GM18498 (cell line): Measurements from ENCODE around the gene ABL1.
"Not testable (repeated sequence)": the region's sequence is repeated elsewhere in the genome, so short reads cannot be mapped to it uniquely, and the experiment has no call there.

Experiments
- ATAC-seq: cut with Tn5 transposase; IDR thresholded peaks from one replicate; pipeline ENCODE4 v1.9.1; 2021; ENCODE audit warnings: mild to moderate bottlenecking, moderate library complexity; ENCODE audit not compliant: unreplicated experiment

ABL1 gene

GRCh38 chr9:130847306-130848217 lies 12.5 kb downstream of the ABL1 start:
- ATAC-seq = no peak

GRCh38 chr9:130848514-130848913 lies 13.5 kb downstream of the ABL1 start:
- ATAC-seq = not testable (repeated sequence)

- ATAC-seq = no peak
These were observed 14.3 kb downstream of the ABL1 start for GRCh38 chr9:130849356-130849755.

GRCh38 chr9:130852801-130853200 lies 17.7 kb downstream of the ABL1 start:
- no peak for ATAC-seq

- ATAC-seq = no peak
These were observed 19.0 kb downstream of the ABL1 start for GRCh38 chr9:130854092-130854491.

GRCh38 chr9:130854835-130855234 lies 19.8 kb downstream of the ABL1 start:
- ATAC-seq = no peak

GRCh38 chr9:130856474-130856873 lies 21.4 kb downstream of the ABL1 start:
- ATAC-seq = no peak

- no peak for ATAC-seq
These were observed 23.0 kb downstream of the ABL1 start for GRCh38 chr9:130857864-130858738.

- ATAC-seq = no peak
These were observed 24.0 kb downstream of the ABL1 start for GRCh38 chr9:130858739-130859705.

- no peak for ATAC-seq
These were observed 25.6 kb downstream of the ABL1 start for GRCh38 chr9:130860458-130861316.

- no peak for ATAC-seq
These were observed 26.5 kb downstream of the ABL1 start for GRCh38 chr9:130861372-130862180.

GRCh38 chr9:130862217-130862616 lies 27.2 kb downstream of the ABL1 start:
- no peak for ATAC-seq

- no peak for ATAC-seq
These were observed 27.7 kb downstream of the ABL1 start for GRCh38 chr9:130862747-130863146.

GRCh38 chr9:130864541-130864940 lies 29.5 kb downstream of the ABL1 start:
- no peak for ATAC-seq

GRCh38 chr9:130865921-130866320 lies 30.9 kb downstream of the ABL1 start:
- no peak for ATAC-seq

- ATAC-seq = no peak
These were observed 31.5 kb downstream of the ABL1 start for GRCh38 chr9:130866474-130866965.

GRCh38 chr9:130867556-130867955 lies 32.5 kb downstream of the ABL1 start:
- no peak for ATAC-seq

GRCh38 chr9:130868230-130868629 lies 33.2 kb downstream of the ABL1 start:
- no peak for ATAC-seq

- ATAC-seq = no peak
These were observed 34.2 kb downstream of the ABL1 start for GRCh38 chr9:130869250-130869649.
